Measurements from ENCODE around the gene TRPT1. TPM values are rescaled to one million over a fixed set of nuclear protein-coding genes. Genes with fewer than 3 reads are reported as not detected.

TRPT1 gene
- polyA plus RNA-seq, 4 donors, result 41.9 to 52.0 (median 44.9) TPM

DNA sequence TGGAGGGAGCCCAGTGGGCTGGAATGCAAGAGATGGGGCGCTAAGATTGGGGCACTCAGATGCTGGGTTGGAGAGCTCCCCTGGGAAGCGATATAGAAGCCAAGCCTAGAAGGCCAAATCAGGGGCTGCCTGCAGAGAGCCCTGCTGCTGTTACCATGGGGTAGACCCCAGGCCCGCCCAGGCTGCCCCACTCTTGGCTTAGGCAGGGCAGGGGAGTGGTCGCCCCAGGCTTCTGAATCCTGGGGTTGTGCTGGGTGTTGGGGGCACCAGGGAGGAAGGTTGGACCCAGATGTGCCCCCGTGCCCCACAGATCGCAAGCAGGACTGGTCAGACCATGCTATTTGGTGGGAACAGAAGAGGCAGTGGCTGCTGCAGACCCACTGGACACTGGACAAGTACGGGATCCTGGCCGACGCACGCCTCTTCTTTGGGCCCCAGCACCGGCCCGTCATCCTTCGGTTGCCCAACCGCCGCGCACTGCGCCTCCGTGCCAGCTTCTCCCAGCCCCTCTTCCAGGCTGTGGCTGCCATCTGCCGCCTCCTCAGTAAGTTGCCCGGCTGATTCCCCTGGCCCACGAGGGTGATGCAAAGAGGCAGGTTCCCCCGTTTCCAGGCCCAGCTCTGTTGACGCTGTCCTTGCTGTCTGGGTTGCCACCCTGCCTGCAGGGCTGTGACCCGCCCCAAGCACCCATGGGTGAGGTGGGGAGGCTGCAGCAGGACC lies 15.5 kb downstream of the TRPT1 start:
- DNase-seq (ENCODE audit: low read depth in 4 of 4, low spot score in 3 of 4), result no peak

DNA sequence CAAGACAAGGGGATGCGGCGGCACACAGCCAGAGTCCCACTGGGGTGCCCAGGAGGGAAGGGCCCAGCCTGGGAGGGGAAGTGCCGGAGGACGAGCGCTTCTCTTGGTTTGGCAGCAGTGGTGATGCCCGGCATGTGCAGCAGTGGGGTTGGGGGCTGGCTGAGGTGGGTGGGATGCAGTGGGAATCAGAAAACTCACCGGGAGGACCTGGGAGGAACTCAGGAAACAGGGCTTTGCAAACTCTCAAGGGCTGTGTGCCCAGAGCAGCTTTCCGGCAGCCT lies 16.5 kb downstream of the TRPT1 start:
- no peak for DNase-seq (ENCODE audit: low read depth in 4 of 4, low spot score in 3 of 4)

DNA sequence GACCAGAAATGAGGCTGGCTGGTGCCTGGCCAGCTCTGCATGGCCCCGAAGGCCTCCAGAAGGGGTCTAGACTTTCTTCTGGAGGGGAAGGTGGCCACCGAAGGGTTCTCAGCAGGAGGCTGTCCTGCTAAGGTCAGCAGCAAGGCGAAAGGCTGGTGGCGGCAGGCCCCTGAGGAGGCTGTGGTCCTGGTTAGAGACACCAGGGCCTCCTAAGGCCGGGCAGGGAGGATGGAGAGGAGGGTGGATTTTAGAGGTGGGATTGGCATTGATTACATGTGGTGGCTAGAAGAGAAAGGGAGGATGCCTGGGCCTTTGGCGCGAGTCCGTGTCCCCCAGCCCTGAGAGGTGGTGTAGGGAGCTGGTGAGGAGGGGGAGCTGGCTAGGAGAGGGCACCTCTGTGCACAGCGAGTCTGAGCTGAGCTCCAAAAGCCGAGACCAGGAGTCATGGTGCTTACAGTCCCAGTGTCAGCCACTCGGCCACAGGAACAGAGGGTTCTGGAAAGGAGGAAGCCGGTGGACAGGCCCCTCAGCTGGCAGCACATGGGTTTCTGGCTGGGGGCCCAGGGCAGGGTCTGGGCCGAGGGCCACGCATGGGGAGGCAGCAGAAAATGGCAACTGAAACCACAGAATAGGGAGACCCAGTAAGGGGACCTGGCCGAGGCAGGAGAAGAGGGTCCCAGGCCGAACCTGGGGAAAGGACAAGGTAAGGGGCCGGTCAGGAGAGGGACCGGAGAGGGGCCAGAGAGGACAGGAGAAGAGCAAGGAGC lies 17.0 kb downstream of the TRPT1 start:
- no peak for DNase-seq (ENCODE audit: low read depth in 4 of 4, low spot score in 3 of 4)

DNA sequence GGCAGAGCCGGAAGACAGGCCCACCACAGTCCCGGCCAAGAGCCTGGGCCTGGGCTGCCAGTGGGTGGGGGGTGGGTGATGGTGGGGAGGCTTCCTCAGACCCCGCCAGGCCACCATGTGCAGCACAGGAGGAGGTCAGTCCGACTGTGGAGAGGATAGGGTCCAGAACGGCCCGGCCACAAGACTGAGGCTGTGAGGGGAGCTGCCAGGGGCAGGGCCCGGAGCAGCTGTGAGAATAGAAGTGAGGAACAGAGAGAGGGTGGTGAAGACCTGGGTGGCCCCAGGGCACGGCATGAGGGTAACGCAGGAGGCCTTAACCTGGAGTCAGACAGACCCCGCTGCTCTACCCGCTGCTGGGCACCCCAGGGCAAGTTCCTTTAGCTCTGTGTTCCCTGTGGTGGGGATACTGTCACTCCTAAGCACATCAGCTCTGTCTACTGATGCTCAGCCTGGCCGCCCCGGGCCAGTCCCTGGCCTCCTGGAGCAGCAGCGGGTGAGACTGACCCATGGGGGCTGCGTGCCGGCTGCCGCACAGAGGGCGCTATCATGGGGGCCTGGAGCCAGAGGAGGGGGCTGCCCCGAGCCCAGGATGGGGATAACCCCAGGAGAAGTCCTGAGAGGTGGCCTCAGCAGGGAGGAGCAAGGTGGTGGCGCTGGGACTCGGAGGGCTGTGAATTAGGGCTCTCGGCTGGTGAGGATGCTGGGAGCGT lies 17.7 kb downstream of the TRPT1 start:
- no peak for DNase-seq (ENCODE audit: low read depth in 4 of 4, low spot score in 3 of 4)

DNA sequence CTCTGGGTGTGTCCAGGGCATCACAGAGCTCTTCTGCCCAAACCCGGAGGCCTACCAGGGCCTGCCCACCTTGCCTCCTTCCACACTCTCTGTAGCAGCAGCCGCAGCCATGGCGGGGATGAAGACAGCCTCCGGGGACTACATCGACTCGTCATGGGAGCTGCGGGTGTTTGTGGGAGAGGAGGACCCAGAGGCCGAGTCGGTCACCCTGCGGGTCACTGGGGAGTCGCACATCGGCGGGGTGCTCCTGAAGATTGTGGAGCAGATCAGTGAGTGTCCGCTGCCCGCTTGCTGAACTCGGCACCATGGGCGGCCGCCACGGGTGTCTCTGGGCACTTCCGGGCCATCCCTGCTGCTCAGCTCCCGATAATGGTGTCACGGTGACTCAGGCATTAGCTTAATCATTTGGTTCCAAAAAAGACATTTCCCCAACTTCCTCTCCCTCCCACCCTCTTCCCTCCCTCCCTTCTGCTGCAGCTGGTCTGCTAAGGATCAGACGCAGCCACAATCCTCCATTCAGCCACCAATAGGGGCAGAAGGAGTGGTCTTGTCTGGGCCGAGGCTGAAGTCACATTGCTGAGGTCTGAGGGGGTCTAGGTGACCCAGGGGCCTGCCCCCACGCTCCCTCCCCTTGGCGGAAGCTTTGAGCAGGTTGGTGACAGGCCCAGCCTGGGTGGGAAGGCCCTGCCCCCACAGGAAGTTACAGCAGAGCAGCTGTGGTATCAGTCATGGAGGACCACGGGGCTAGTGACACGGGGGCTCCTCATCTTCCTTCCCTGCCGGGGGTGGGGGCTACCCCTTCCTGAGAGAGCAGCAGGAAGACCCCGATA lies 18.5 kb downstream of the TRPT1 start:
- DNase-seq (ENCODE audit: low read depth in 4 of 4, low spot score in 3 of 4), result no peak

DNA sequence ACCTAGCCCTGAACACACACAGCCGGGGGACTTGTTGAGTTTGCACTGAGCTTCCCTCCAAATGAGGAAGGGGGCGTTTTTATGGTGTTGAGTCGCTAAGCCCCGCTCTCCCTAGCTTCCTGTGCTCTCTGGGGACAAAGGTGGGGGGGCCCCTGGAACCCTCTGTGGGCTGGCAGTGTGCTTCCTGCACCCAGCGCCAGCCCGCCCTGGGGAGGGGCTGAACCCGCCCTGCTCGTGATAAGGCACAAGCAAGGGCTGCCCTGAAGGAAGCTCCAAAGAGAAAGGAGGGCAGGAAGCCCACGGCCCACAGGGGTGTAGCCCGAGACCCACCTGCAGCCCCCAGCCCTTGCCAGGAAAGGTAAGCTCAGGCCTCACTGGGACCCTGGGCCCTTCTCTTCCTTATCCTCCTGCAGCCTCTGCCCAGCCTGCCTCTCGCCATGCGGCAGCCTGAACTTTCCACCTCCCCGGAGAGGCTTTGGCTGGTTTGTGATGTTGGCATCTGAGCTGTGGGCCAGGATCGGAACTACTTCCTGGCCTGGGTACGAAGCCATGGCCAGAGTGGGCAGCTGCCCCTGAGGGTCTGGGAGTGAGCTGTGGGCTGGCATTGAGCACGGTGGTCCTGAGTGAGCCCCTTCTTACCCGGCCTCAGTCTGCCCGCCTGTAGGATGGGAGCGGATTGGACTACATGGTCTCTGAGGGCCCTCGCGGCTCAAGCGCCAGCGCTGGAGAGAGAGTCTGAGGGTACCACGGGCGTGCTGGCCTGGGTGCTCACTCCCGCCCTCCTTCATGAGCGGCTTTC lies 19.3 kb downstream of the TRPT1 start, which contains the start of gene FERMT3:
Gene FERMT3, plus strand, starts transcription at position 265 of the 799 bp plus-strand sequence. CDS start 644 bp downstream, outside the sequence.
- DNase-seq (ENCODE audit: low read depth in 4 of 4, low spot score in 3 of 4), result no peak

DNA sequence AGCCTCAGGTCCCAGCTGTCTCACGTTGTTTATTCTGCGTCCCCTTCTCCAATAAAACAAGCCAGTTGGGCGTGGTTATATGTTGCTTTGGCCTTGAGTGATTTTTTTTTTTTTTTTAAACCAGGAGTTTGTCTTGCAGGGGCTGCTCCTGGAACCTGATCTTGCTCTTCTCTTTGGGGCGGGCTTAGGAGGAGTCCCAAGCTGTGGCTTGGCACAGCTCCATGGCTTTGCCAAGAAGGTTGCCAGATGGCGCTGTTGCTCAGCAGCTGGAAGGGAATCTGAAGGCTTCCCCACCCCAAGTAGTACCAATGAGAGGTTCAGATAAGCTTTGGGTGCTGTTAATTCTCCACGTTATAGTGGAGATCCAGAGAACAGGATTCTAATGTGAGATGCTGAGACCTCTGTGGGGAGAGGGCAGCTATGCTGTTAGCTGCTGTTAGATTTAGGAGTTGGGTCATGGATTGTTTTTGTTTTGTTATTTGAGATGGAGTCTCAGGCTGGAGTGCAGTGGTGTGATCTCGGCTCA lies 21.5 kb downstream of the TRPT1 start:
- DNase-seq (ENCODE audit: low read depth in 4 of 4, low spot score in 3 of 4), result peak; percentile 72 to 82 (median 78)

DNA sequence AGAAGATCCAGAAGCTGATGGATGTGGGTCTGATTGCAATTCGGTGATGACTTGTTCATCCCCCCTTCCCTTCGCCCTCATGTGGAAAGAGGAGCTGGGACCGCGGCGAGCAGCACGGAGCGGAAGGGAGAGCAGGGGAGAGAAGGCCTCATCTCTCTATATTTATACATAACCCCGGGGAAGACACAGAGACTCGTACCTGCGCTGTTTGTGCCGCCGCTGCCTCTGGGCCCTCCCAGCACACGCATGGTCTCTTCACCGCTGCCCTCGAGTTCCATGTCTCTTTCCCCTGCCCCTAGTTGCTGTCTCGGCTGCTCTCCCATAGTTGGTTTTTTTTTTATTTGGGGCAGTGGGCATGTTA lies 21.9 kb downstream of the TRPT1 start:
- no peak for DNase-seq (ENCODE audit: low read depth in 4 of 4, low spot score in 3 of 4)

DNA sequence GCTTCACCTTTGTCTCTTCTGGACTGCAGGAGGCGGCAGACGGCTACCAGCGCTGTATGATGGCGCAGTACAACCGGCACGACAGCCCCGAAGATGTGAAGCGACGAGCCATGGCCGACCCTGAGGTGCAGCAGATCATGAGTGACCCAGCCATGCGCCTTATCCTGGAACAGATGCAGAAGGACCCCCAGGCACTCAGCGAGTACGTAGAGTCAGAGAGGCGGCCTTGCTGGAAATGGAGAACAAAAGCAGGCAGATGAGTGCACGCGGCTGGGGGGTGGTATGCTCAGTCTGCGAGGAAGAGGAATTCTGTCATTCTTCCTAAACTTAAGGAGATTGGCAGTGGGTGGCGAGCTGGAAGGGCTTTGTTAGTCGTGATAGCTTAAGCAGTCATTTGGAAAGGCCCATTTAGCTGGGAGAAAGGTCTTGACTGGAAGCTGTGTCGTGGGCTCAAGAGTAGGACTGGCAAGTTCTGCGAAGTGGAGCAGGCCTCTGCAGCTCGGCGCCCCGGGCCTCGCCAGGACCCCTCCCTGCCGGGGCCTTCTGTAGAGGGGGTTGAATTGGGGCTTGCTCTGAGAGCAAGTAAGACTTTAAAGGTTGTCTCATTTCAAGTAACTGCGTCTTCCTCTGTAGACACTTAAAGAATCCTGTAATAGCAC lies 22.4 kb downstream of the TRPT1 start:
- no peak for DNase-seq (ENCODE audit: low read depth in 4 of 4, low spot score in 3 of 4)

DNA sequence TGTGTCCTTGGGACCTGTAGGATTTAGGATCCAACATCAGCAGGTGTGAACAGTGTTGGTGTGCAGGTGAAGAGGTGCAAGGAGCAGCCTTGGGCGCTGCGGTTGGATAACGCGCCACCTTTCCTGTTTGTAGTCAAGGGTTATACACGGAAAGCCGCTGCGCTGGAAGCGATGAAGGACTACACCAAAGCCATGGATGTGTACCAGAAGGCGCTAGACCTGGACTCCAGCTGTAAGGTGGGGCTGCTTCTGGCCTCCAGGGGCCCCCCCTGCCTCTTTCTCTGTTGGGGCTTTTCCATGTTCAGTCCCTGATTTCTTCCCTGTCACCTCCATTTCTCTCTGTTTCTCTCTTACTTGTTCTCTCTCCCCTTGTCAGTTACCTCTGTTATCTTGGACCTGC lies 23.0 kb downstream of the TRPT1 start:
- DNase-seq (ENCODE audit: low read depth in 4 of 4, low spot score in 3 of 4), result no peak

DNA sequence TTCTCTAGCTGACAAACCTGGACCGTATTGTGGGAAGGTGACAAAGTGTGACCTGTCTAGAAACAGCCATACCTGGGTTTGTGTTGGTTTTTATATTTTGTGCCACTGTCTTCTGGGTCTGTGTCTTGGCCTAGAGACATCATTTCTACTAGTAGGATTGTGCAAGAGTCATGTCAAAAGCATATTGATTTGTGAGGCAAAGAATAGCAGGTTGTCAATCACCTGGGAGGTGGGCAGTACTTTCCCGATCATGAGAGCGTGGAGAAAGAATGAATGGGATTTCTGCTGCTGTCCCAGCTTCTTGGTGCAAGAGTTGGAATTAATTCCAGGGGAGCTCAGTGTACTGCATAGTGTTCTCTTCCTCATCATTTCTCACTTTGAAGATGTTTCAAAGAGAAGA lies 24.4 kb downstream of the TRPT1 start:
- no peak for DNase-seq (ENCODE audit: low read depth in 4 of 4, low spot score in 3 of 4)

DNA sequence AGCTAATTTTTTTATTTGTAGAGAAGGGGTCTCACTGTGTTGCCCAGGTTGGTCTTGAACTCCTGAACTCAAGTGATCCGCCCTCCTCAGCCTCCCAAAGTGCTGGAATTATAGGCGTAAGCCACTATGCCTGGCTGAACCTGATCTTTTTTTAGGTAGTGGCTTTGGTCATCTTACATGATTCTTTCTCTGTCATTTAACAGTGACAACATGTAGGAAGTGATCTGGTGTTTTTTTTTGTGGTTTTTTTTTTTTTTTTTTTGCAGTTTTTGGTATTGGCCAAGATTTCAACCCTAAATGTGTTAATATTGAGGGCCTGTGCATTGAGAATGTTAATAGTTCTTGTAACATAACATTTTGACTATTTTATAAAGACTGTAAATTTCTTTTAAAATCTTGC lies 27.5 kb downstream of the TRPT1 start:
- no peak for DNase-seq (ENCODE audit: low read depth in 4 of 4, low spot score in 3 of 4)

DNA sequence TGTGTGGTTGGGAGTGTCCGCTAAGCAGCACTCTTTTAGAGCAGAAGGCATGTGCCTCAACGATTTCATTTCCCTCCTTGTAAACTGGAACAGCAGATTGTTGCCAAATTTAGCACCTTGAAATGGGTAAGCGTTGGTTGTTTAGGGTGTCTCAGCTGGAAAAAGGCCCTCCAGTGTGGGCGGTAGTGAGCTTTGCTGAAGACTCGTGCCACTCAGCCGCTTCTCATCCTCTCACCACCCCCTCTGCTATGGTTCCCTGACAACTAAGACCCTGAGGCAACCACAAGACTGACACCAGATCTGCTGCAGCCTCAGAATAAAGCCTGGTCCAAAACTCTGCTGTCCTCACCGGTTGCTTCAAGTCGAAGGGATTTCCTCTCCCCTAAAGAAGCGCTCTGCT lies 29.4 kb downstream of the TRPT1 start:
- no peak for DNase-seq (ENCODE audit: low read depth in 4 of 4, low spot score in 3 of 4)

DNA sequence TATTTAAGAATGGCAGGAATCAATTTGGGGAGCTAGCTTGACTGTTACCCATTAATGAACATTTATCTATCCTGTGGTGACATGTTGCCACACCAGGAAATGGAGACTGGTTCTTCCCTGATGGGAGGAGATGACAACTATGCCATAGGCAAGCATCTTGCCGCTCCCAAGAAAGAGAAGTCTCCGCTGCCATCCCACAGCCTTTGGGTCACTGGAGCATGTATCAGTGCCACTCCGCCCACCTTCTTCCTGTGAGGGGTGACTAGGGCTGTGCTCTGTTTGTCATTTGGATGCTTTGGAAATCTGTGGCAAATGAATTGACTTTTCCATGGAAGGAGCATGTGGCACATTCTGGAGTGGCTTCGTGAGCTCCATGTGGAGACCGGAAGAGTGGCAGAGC lies 33.6 kb downstream of the TRPT1 start:
- no peak for DNase-seq (ENCODE audit: low read depth in 4 of 4, low spot score in 3 of 4)

DNA sequence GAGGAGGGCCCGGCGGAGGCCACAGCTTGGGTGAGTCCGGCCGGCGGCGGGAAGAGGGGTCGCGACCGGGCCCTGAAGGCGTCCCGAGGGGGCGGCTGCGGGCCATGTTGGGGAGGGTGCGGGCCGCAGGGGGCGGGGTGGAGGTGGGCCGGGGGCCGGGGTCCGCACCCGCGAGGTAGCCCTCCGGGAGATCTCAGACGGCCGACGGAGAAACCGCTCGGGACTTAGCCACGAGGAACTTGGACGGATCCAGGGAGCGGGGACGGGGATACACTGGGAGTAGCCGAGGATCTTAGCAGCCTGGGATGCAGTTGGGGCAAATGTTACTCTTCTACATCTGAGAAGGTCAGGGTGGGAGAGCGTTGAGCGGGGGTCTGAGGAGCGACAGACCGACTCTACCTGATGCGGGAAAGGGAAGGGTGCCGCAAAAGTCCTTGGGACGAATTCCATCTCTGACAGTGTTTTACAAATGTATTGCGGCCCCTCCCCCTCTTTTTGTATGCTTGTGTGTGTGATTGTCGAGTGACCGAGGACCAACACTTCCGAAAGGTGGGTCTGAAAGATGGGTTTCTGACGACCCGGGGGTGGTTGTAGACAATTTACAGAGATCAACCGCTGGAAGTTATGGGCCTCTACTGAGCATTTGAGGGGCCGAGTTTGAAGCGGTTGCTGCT lies 39.4 kb downstream of the TRPT1 start:
- no peak for DNase-seq (ENCODE audit: low read depth in 4 of 4, low spot score in 3 of 4)

DNA sequence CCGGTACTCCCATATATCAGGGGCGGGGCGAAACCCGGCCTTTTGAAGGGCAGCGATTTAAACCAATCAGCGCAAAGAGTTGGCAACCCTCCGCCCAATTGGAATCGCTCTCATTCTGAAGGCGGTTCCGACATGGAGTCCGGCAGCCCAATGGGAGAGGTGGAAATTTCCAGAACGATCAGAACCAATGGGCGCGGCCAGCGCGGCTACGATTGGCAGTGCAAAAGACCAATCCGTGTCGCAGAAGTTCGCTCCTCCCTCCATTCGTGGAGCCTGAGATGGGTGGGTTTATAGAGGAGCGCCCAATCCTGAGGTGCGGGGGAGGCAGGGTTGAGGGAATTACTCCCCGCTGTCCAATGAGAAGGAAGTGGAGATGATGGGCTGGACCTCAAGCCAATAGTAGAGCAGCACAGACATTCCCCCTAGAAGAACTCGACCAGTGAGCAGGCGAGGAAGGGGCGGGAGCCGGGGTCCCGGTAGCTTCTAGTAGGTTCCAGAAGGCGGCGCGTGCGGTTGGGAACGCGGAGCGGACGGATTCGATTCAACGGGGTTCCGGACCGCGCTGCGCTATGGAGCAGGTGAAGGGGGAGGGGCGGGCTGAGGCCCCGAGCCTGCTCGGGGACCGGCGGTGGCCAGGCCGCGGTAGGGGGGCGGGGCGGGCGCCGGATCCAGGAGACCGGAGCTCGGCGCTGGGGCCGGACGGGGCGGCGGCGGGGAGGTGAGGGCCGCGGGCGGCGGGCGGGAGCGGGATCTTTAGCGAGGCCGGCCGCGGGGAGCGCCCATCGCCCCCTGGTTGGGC lies 40.1 kb downstream of the TRPT1 start, which contains the start of gene STIP1:
Gene STIP1, plus strand, starts transcription at position 479 of the 799 bp plus-strand sequence. Its CDS starts 91 bp downstream, at position 570.
- DNase-seq (ENCODE audit: low read depth in 4 of 4, low spot score in 3 of 4), result peak; percentile 100

DNA sequence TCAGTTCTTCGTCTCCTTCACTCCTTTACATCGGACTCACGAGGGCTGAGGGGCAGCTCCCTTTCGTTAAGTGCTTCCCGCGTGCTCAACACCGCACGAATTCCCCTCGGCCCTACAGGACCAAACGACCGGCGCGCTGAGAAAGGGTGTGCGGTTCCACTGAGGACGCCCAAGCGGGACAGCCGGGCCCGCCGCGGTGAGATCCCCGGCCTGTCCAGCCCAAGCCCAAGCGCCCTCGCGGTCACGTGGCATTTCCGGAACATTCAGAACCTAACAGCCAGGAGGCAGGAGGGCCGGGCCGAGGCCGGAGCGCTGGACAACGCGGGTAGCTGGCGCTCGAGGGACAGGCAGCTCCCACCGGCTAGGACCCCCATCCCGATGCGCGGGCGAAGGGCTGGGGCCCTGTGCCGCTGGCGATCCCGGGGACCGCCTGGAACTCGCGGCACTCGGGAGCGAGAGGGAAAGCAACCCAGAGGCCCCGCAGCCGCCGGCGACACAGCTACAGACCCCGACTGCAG lies 40.8 kb downstream of the TRPT1 start:
- DNase-seq (ENCODE audit: low read depth in 4 of 4, low spot score in 3 of 4), result peak in 1 of 4 donors; percentile 61

DNA sequence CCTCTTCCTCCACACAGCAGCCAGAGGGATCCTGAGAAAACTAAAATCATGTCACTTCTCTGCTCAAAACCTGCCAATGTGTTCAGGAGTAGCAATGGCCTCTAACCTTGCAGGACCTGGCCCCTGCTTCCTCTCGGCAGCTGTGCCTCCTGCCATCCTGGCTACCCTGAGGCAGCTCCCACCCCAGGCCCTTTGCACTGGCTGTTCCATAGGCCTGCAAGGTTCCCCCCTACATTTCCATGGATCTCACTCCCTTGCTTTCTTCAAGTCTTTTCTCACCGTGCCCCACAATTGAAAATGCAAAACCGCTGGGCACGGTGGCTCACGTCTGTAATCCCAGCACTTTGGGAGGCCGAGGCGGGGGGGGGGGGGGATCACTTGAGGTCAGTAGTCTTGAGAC lies 42.1 kb downstream of the TRPT1 start:
- DNase-seq (ENCODE audit: low read depth in 4 of 4, low spot score in 3 of 4), result no peak

Data from right renal pelvis (tissue), 4 donors.